Stimulated activated naive CD8-positive, alpha-beta T cell treated with anti-CD3 and anti-CD28 coated beads, Interleukin-15, Interleukin-2, amounts not matched to agents 100 ng/mL and 50 ng/mL, for 24 hours (primary cell): Measurements from ENCODE around the gene SHF.

ENCODE experiments used
- H3K27ac Mint-ChIP-seq: one replicate; pipeline ENCODE4 v1.8.0; 2021; ENCODE audit warnings: mild to moderate bottlenecking, mixed read lengths
- H3K27me3 Mint-ChIP-seq: one replicate; pipeline ENCODE4 v1.8.0; 2021; ENCODE audit warnings: mixed read lengths
- H3K36me3 Mint-ChIP-seq: one replicate; pipeline ENCODE4 v1.8.0; 2021; ENCODE audit warnings: low read depth, mixed read lengths
- H3K4me1 Mint-ChIP-seq: one replicate; pipeline ENCODE4 v1.8.0; 2021; ENCODE audit warnings: low read depth, mixed read lengths
- H3K4me3 Mint-ChIP-seq: one replicate; pipeline ENCODE4 v1.8.0; 2021; ENCODE audit warnings: mild to moderate bottlenecking, mixed read lengths
- H3K9me3 Mint-ChIP-seq: one replicate; pipeline ENCODE4 v1.8.0; 2021; ENCODE audit warnings: mixed read lengths

The SHF gene

GRCh38 chr15:45120081-45120972 lies 67.4 kb downstream of the SHF start:
- Mint-ChIP-seq H3K9me3 (no peaks in the 10 kb centered on the region), H3K27me3 (peaks cover 49% of the 10 kb centered on the region), H3K36me3 (no peaks in the 10 kb centered on the region), H3K4me3 (no peak overlapping the region), H3K27ac (no peak overlapping the region), H3K4me1 (peaks cover 21% of the 10 kb centered on the region)

DNA sequence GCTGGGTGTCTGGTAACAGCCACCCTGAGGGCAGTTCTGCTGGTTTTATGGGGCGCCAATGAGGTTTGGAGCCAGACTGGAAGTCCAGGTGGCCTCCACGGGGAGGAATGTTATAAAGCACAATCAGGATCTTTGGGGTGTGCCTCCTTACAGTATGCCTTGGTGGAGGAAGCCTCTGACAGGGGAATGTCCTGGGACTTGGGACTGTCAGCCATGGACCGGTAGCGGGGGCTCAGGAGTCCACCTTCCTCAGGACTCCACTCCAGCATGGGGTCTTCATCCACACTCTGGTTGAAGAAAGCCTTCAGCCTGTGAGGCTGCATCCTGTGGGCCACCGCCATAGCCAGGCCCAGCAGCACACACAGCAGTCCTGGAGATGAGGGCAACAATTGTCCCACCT lies 68.8 kb downstream of the SHF start:
- no peak overlapping the region for H3K27ac Mint-ChIP-seq
- no peaks in the 10 kb centered on the region for H3K36me3 Mint-ChIP-seq
- peaks cover 24% of the 10 kb centered on the region for H3K4me1 Mint-ChIP-seq
- no peak overlapping the region for H3K4me3 Mint-ChIP-seq
- H3K9me3 Mint-ChIP-seq: no peaks in the 10 kb centered on the region
- peaks cover 55% of the 10 kb centered on the region for H3K27me3 Mint-ChIP-seq

GRCh38 chr15:45118131-45118588 lies 69.6 kb downstream of the SHF start:
- Mint-ChIP-seq H3K27me3 (peaks cover 59% of the 10 kb centered on the region), H3K4me1 (peaks cover 28% of the 10 kb centered on the region), H3K4me3 (peak overlapping the region; percentile 68), H3K9me3 (no peaks in the 10 kb centered on the region), H3K27ac (no peak overlapping the region), H3K36me3 (no peaks in the 10 kb centered on the region)

- Mint-ChIP-seq H3K27me3 (peaks cover 59% of the 10 kb centered on the region), H3K36me3 (no peaks in the 10 kb centered on the region), H3K4me3 (peak overlapping the region; percentile 68), H3K27ac (no peak overlapping the region), H3K9me3 (no peaks in the 10 kb centered on the region), H3K4me1 (peaks cover 29% of the 10 kb centered on the region)
These were observed 70.2 kb downstream of the SHF start for GRCh38 chr15:45117308-45118130.
